ENCODE data around the gene ADIG. TPM values are rescaled to one million over a fixed set of nuclear protein-coding genes. Genes with fewer than 3 reads are reported as not detected.

ADIG gene
- total and polyA plus RNA-seq, 2 donors (not counting 1 experiment from before 2014, with no cell fraction given): not detected

DNA sequence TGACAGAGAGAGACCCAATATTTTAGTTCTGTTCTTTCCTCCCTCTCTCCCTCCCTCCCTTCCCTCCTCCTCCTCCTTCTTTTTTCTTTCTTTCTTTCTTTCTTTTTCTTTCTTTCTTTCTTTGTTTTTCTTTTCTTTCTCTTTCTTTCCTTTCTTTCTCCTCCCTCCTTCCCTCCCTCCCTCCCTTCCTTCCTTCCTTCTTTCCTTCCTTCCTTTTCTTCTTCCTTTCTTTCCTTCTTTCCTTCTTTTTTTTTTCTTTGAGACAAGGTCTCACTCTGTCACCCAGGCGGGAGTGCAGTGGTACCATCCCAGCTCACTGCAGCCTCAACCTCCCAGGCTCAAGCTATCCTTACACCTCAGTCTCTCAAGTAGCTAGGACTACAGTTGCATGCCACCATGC lies 49.0 kb downstream of the ADIG start:
- Histone ChIP-seq H2AFZ (ENCODE audit: low read length) (no peak overlapping the region), H3K27ac (ENCODE audit: insufficient read depth, low read length) (no peak overlapping the region), H4K20me1 (ENCODE audit: control insufficient read depth, extremely low read depth, insufficient read depth, low read length) (no peaks in the 10 kb centered on the region), H3K4me1 (ENCODE audit: control insufficient read depth, extremely low read depth, insufficient read depth, low read length) (no peaks in the 10 kb centered on the region), H3K9me3 (ENCODE audit: control insufficient read depth, insufficient read depth, low read depth, low read length) (no peaks in the 10 kb centered on the region), H3K4me3 (replicated peaks in 1 of 4; ENCODE audit: control extremely low read depth in 1 of 4, insufficient read depth in 1 of 4, low read depth in 3 of 4, low read length in 4 of 4) (no peak overlapping the region), H3K79me2 (ENCODE audit: control insufficient read depth, insufficient read depth, low read length) (no peaks in the 10 kb centered on the region), H3K4me2 (ENCODE audit: extremely low read depth, insufficient read depth, low read length) (no peak overlapping the region), H3K27me3 (ENCODE audit: control insufficient read depth, insufficient read depth, low read length) (no peaks in the 10 kb centered on the region), H3K9ac (ENCODE audit: insufficient read depth, low read length) (no peak overlapping the region), H3K36me3 (ENCODE audit: control insufficient read depth, insufficient read depth, low read length) (no peaks in the 10 kb centered on the region)
- no peak for TF ChIP-seq EZH2 (IDR thresholded peaks at IDR 0.05; ENCODE audit: low read length, missing control alignments)
- TF ChIP-seq, protein P1, sequence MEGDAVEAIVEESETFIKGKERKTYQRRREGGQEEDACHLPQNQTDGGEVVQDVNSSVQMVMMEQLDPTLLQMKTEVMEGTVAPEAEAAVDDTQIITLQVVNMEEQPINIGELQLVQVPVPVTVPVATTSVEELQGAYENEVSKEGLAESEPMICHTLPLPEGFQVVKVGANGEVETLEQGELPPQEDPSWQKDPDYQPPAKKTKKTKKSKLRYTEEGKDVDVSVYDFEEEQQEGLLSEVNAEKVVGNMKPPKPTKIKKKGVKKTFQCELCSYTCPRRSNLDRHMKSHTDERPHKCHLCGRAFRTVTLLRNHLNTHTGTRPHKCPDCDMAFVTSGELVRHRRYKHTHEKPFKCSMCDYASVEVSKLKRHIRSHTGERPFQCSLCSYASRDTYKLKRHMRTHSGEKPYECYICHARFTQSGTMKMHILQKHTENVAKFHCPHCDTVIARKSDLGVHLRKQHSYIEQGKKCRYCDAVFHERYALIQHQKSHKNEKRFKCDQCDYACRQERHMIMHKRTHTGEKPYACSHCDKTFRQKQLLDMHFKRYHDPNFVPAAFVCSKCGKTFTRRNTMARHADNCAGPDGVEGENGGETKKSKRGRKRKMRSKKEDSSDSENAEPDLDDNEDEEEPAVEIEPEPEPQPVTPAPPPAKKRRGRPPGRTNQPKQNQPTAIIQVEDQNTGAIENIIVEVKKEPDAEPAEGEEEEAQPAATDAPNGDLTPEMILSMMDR (conservative IDR thresholded peaks at IDR 0.05 in 1 of 2, IDR thresholded peaks at IDR 0.05 in 1 of 2; ENCODE audit: low read depth in 1 of 2, low read length in 2 of 2): no peak
- DNase-seq (ENCODE audit: low read depth in 2 of 2): no peak

DNA sequence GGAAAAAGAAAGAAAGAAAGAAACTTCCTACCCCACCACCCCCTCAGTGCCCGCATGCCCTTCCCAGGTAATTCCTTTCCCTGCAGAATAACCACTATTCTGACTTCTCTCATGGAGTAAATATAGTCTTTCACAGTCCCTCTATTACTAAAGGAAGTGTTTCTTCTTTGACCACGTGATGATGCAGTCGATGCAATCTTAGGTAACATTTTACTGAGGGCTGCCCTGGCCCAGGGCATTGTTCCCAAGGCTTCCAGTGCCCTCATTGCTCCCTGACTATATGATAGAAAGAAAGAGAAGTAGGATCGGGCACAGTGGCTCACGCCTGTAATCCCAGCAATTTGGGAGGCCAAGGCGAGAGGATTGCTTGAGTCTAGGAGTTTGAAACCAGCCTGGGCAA lies 49.7 kb downstream of the ADIG start:
- DNase-seq (ENCODE audit: low read depth in 2 of 2): peak in 1 of 2 donors; percentile 17
- Histone ChIP-seq H3K27me3 (ENCODE audit: control insufficient read depth, insufficient read depth, low read length) (no peaks in the 10 kb centered on the region), H2AFZ (ENCODE audit: low read length) (no peak overlapping the region), H3K9me3 (ENCODE audit: control insufficient read depth, insufficient read depth, low read depth, low read length) (no peaks in the 10 kb centered on the region), H3K79me2 (ENCODE audit: control insufficient read depth, insufficient read depth, low read length) (no peaks in the 10 kb centered on the region), H3K36me3 (ENCODE audit: control insufficient read depth, insufficient read depth, low read length) (no peaks in the 10 kb centered on the region), H4K20me1 (ENCODE audit: control insufficient read depth, extremely low read depth, insufficient read depth, low read length) (no peaks in the 10 kb centered on the region), H3K4me3 (replicated peaks in 1 of 4; ENCODE audit: control extremely low read depth in 1 of 4, insufficient read depth in 1 of 4, low read depth in 3 of 4, low read length in 4 of 4) (no peak overlapping the region), H3K27ac (ENCODE audit: insufficient read depth, low read length) (no peak overlapping the region), H3K4me2 (ENCODE audit: extremely low read depth, insufficient read depth, low read length) (no peak overlapping the region), H3K4me1 (ENCODE audit: control insufficient read depth, extremely low read depth, insufficient read depth, low read length) (no peaks in the 10 kb centered on the region), H3K9ac (ENCODE audit: insufficient read depth, low read length) (no peak overlapping the region)
- TF ChIP-seq, protein P1 (conservative IDR thresholded peaks at IDR 0.05 in 1 of 2, IDR thresholded peaks at IDR 0.05 in 1 of 2; ENCODE audit: low read depth in 1 of 2, low read length in 2 of 2): no peak
- TF ChIP-seq EZH2 (IDR thresholded peaks at IDR 0.05; ENCODE audit: low read length, missing control alignments): no peak

DNA sequence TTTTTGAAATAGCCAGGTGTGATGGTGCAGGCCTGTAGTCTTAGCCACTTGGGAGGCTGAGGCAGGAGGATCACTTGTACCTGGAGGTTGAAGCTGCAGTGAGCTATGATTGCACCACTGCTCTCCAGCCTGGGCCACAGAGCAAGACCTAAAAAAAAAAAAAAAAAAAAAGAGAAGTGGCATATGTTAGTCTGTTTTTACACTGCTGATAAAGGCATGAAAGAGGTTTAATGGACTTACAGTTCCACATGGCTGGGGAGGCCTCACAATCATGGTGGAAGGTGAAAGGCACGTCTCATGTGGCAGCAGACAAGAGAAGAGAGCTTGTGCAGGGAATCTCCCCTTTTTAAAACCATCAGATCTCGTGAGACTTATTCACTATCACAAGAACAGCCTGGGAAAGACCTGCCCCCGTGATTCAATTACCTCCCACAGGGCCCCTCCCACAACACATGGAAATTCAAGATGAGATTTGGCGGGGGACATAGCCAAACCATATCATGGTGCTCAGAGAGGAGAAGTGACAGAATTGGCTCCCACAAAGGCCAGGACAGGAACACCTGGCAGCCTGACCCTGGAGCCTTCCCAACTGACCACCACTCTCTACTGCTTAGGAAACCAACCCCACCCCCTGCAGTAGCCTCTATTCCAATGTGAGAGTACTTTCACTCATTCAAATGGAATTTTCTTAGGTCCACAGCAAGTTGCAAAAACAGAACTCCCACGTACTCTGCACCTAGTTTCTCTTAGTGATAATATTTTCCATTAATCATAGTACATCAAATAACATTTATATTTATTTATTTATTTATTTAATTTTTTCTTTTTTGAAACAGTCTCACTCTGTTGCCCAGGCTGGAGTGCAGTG lies 50.4 kb downstream of the ADIG start:
- no peaks in the 10 kb centered on the region for H3K4me1 ChIP-seq (ENCODE audit: control insufficient read depth, extremely low read depth, insufficient read depth, low read length)
- H4K20me1 ChIP-seq (ENCODE audit: control insufficient read depth, extremely low read depth, insufficient read depth, low read length): no peaks in the 10 kb centered on the region
- no peak overlapping the region for H3K4me3 ChIP-seq (replicated peaks in 1 of 4; ENCODE audit: control extremely low read depth in 1 of 4, insufficient read depth in 1 of 4, low read depth in 3 of 4, low read length in 4 of 4)
- TF ChIP-seq EZH2 (IDR thresholded peaks at IDR 0.05; ENCODE audit: low read length, missing control alignments): no peak
- TF ChIP-seq, protein P1 (conservative IDR thresholded peaks at IDR 0.05 in 1 of 2, IDR thresholded peaks at IDR 0.05 in 1 of 2; ENCODE audit: low read depth in 1 of 2, low read length in 2 of 2): no peak
- H3K79me2 ChIP-seq (ENCODE audit: control insufficient read depth, insufficient read depth, low read length): no peaks in the 10 kb centered on the region
- H3K9me3 ChIP-seq (ENCODE audit: control insufficient read depth, insufficient read depth, low read depth, low read length): no peaks in the 10 kb centered on the region
- H3K9ac ChIP-seq (ENCODE audit: insufficient read depth, low read length): no peak overlapping the region
- H2AFZ ChIP-seq (ENCODE audit: low read length): no peak overlapping the region
- no peaks in the 10 kb centered on the region for H3K27me3 ChIP-seq (ENCODE audit: control insufficient read depth, insufficient read depth, low read length)
- H3K36me3 ChIP-seq (ENCODE audit: control insufficient read depth, insufficient read depth, low read length): no peaks in the 10 kb centered on the region
- H3K4me2 ChIP-seq (ENCODE audit: extremely low read depth, insufficient read depth, low read length): no peak overlapping the region
- DNase-seq (ENCODE audit: low read depth in 2 of 2): peak in 1 of 2 donors; percentile 76
- H3K27ac ChIP-seq (ENCODE audit: insufficient read depth, low read length): no peak overlapping the region

All from fibroblast of lung (primary cell).